Tibial nerve (tissue), 4 donors: Measurements from ENCODE around the gene TUT7.

Experiments
- CTCF ChIP-seq, 5 experiments: fragments of 200-600 bp in 3 of 5; fragments of 450-650 bp in 2 of 5; sonication (generic) in 3 of 5; IDR thresholded peaks; one replicate each; pipeline ENCODE4 v1.5.1; 2016 to 2019; ENCODE audit warnings: antibody characterized with exemption in 5 of 5, mild to moderate bottlenecking in 3 of 5, moderate library complexity in 2 of 5
- EP300 ChIP-seq, 2 donors: sonication (generic); formaldehyde crosslinking; IDR thresholded peaks; one replicate each; pipeline ENCODE4 v1.6.1; 2017; ENCODE audit warnings: antibody characterized with exemption in 2 of 2, mild to moderate bottlenecking in 1 of 2

DNA sequence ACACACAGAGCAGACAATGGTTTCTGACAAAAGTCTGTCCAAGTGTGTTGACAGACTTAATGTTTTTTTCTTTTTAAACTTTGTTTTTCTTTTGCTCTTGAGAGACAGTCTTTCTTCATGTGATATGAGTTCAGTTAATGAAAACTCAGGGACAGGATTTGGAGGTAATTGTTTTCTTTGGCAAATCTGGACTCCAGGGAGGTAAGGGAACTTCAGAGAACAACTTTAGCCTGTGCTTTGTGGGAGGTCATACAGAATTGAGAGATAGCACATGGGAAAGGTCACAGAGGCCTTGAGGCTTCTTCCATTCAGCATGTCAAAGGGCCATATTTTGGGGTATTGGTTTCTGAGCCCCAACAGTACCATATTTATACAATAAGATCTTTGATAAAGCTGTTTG lies 104.1 kb downstream of the TUT7 start:
- TF ChIP-seq CTCF (IDR thresholded peaks at IDR 0.05) (no peak), EP300 (IDR thresholded peaks at IDR 0.05) (no peak)
